ENCODE data around the gene CACHD1. TPM values are rescaled to one million over a fixed set of nuclear protein-coding genes. Genes with fewer than 3 reads are reported as not detected.

The CACHD1 gene
- polyA plus RNA-seq, 1 of the 3 experiments (the other 2 are of a cell fraction), result 2.2 TPM

DNA sequence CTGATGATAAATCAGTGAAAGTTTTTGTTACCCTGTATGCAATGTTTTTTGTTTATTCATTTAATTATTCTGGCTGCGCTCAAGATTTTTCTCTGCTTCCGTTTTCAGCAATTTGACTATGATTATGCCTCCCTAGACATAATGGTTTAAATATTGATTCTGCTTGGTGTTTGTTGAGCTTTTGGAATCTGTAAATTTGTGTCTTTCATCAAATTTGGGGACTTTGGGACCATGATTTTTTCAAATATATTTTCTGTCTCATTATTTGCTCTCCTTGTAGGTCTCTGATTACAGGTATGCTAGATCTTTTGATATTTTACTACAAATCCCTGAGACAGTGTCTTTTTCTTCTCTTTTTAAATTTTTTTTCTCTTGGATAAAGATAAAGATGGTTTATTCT, 92.1 kb downstream of the CACHD1 start:
- WGBS (ENCODE audit: low lambda C conversion rate), result 95% methylated on average over 2 of the region's 2 CpGs
- Histone ChIP-seq H3F3A (replicated peaks; ENCODE audit: insufficient read depth) (no peaks in the 10 kb centered on the region), H4K20me1 (ENCODE audit: insufficient read depth) (no peaks in the 10 kb centered on the region), H3K9me2 (no peaks in the 10 kb centered on the region), H3K9ac (no peak overlapping the region), H3K27ac (ENCODE audit: low read depth in 2 of 2, low read length in 1 of 2) (no peak overlapping the region), H3K4me2 (no peak overlapping the region), H2AFZ (ENCODE audit: low read depth) (no peak overlapping the region), H3K4me3 (ENCODE audit: low read depth in 2 of 2, low read length in 1 of 2) (no peak overlapping the region), H3K36me3 (replicated peaks in 1 of 2; ENCODE audit: control insufficient read depth in 1 of 2, insufficient read depth in 2 of 2, low read length in 1 of 2) (peaks cover 6 to 19% of the 10 kb centered on the region in 2 experiments), H3K27me3 (ENCODE audit: insufficient read depth) (no peaks in the 10 kb centered on the region), H3K9me3 (peaks cover 6% of the 10 kb centered on the region; the same call in 1 of the 2 replicates), H3K79me2 (ENCODE audit: insufficient read depth) (no peaks in the 10 kb centered on the region), H3K4me1 (ENCODE audit: control insufficient read depth in 1 of 2, insufficient read depth in 2 of 2, low read depth in 1 of 2, low read length in 1 of 2) (peaks cover 0 to 2% of the 10 kb centered on the region in 2 experiments; a peak in 2 of 4 replicates)
- TF ChIP-seq ELF1 (IDR thresholded peaks at IDR 0.05), result no peak
- TF ChIP-seq SIN3A (IDR thresholded peaks at IDR 0.05; ENCODE audit: borderline replicate concordance, low read depth, low read length), result no peak
- TF ChIP-seq POLR2AphosphoS5 (IDR thresholded peaks at IDR 0.05; ENCODE audit: low read depth, low read length), result no peak
- no peak for TF ChIP-seq NFIC (IDR thresholded peaks at IDR 0.05; ENCODE audit: borderline replicate concordance)
- DNase-seq, result no peak
- ChIA-PET POLR2A (no interaction called here), CTCF (no interaction called here)

DNA sequence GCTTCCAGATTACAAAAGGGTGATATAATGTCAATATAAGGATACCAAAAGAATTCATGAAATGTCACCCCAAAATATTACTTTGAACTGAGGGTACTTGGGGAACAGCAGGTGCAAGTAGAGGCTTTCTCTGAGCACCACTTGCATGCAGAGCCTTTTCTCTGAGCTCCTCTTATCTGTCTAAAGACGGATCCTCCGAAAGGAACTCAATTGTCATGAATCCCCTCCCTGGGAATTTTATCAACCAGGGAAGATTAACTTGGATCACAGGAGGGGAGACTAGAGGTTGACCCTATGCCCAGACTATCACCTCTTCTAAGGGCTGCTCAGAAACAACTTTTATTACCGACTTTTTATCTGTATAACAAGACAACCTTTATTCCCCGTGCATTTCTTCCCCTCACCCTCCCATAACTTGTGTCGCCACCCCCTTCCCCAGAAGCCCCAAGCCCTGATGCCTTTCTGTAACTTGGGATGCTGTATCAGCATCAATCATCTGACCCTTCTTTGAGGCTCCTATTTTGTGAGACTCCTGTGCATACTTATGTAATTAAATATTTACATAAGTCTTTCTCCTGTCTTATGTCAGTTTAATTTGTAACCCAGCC, 94.1 kb downstream of the CACHD1 start:
- no peak for TF ChIP-seq TAF1 (IDR thresholded peaks at IDR 0.05; ENCODE audit: borderline replicate concordance, low read depth, low read length)
- no peak for TF ChIP-seq GABPA (IDR thresholded peaks at IDR 0.05; ENCODE audit: low read depth)
- no peak for TF ChIP-seq RCOR1 (IDR thresholded peaks at IDR 0.05; ENCODE audit: low read length)
- TF ChIP-seq ELF1 (IDR thresholded peaks at IDR 0.05), result no peak
- TF ChIP-seq TCF12 (IDR thresholded peaks at IDR 0.05), result no peak
- TF ChIP-seq, protein P1, sequence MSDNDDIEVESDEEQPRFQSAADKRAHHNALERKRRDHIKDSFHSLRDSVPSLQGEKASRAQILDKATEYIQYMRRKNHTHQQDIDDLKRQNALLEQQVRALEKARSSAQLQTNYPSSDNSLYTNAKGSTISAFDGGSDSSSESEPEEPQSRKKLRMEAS (IDR thresholded peaks at IDR 0.05; ENCODE audit: low read depth), result no peak
- no peak for TF ChIP-seq RXRA (IDR thresholded peaks at IDR 0.05; ENCODE audit: borderline replicate concordance, low read depth)
- TF ChIP-seq RFX5 (IDR thresholded peaks at IDR 0.05; ENCODE audit: low read length), result no peak
- no peak for TF ChIP-seq FOSL2 (IDR thresholded peaks at IDR 0.05; ENCODE audit: borderline replicate concordance, low read depth)
- no peak for TF ChIP-seq MEF2A (IDR thresholded peaks at IDR 0.05; ENCODE audit: borderline replicate concordance, low read depth)
- TF ChIP-seq MXI1 (IDR thresholded peaks at IDR 0.05; ENCODE audit: low read depth, low read length), result no peak
- Histone ChIP-seq H2AFZ (ENCODE audit: low read depth) (no peak overlapping the region), H3F3A (replicated peaks; ENCODE audit: insufficient read depth) (no peaks in the 10 kb centered on the region), H3K36me3 (replicated peaks in 1 of 2; ENCODE audit: control insufficient read depth in 1 of 2, insufficient read depth in 2 of 2, low read length in 1 of 2) (peaks cover 6 to 9% of the 10 kb centered on the region in 2 experiments), H3K27me3 (ENCODE audit: insufficient read depth) (no peaks in the 10 kb centered on the region), H3K79me2 (ENCODE audit: insufficient read depth) (no peaks in the 10 kb centered on the region), H3K27ac (ENCODE audit: low read depth in 2 of 2, low read length in 1 of 2) (no peak overlapping the region), H3K9ac (no peak overlapping the region), H3K4me3 (ENCODE audit: low read depth in 2 of 2, low read length in 1 of 2) (no peak overlapping the region), H3K9me3 (peaks cover 6% of the 10 kb centered on the region; the same call in 1 of the 2 replicates), H3K4me1 (ENCODE audit: control insufficient read depth in 1 of 2, insufficient read depth in 2 of 2, low read depth in 1 of 2, low read length in 1 of 2) (peaks cover 0 to 2% of the 10 kb centered on the region in 2 experiments; a peak in 2 of 4 replicates), H3K4me2 (no peak overlapping the region), H3K9me2 (no peaks in the 10 kb centered on the region), H4K20me1 (ENCODE audit: insufficient read depth) (no peaks in the 10 kb centered on the region)
- no peak for DNase-seq
- CTCF ChIA-PET, result no interaction called here
- 78% methylated on average over 5 of the region's 5 CpGs for WGBS (ENCODE audit: low lambda C conversion rate)
- POLR2A ChIA-PET, result no interaction called here
